Measurements from ENCODE around the gene MAP3K19. TPM values are rescaled to one million over a fixed set of nuclear protein-coding genes. Genes with fewer than 3 reads are reported as not detected.
A peak's percentile ranks its signal among the peaks of the same experiment; 100 is the strongest.

The MAP3K19 gene
- total RNA-seq, 1 experiment from 2014 or later, result not detected

DNA sequence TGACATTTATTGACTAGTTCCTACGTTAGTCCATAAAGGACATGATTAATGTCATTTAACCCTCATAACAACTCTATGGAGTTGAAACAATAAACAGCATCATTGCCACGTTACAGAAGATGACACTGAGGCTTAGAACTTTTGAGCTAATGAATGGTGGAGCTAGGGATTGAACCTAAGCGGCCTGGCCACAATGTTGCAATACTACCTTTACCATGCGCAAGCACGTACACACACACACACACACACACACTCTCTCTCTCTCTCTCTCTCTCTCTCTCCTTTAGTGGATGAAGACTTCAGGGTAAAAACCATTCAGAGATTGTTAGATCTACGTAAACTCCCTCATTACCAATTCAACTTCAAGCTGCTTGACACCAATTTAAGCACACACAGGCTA is 875 bp upstream of the MAP3K19 start (continued):
- TF ChIP-seq REST (IDR thresholded peaks at IDR 0.05; ENCODE audit: low read depth), result no peak

- Histone ChIP-seq H3K4me1 (ENCODE audit: control insufficient read depth in 1 of 2, insufficient read depth in 2 of 2, low read length in 2 of 2) (no peaks in the 10 kb centered on the region), H3K27me3 (ENCODE audit: insufficient read depth, low read length) (0 out of 2 replicates have a peak, but pooled peaks cover 5% of the 10 kb centered on the region), H3K79me2 (ENCODE audit: insufficient read depth, low read length) (no peaks in the 10 kb centered on the region), H3K36me3 (ENCODE audit: control insufficient read depth in 1 of 2, insufficient read depth in 2 of 2, low read length in 2 of 2) (no peaks in the 10 kb centered on the region), H3K9me2 (ENCODE audit: insufficient read depth) (no peaks in the 10 kb centered on the region), H4K20me1 (ENCODE audit: insufficient read depth) (no peaks in the 10 kb centered on the region), H3K9ac (ENCODE audit: low read length) (no peak overlapping the region), H2AFZ (ENCODE audit: low read depth, low read length, poor library complexity, severe bottlenecking) (no peak overlapping the region), H3K27ac (ENCODE audit: low read depth, low read length) (no peak overlapping the region), H3K4me3 (replicated peaks in 1 of 2; ENCODE audit: low read depth in 1 of 2, low read length in 2 of 2) (no peak overlapping the region), H3K4me2 (ENCODE audit: low read length) (no peak overlapping the region), H3K9me3 (ENCODE audit: control insufficient read depth in 1 of 2, insufficient read depth in 1 of 2, low read depth in 1 of 2, low read length in 2 of 2) (no peaks in the 10 kb centered on the region)
- BruUV-seq (replicated peaks), result no TSS peak
- POLR2A ChIA-PET, result no interaction called here
- ATAC-seq (0 out of 2 replicates have a peak, but pooled peaks have one; percentile 42), DNase-seq (ENCODE audit: low read depth, low spot score) (no peak)
- RAD21 ChIA-PET (ENCODE audit: low non-redundant PET in 1 of 2, low total read pairs in 2 of 2, uncharacterized antibody in 2 of 2, unreplicated experiment in 2 of 2), result no interaction called here
- intact Hi-C loops (cut with micrococcal nuclease), result no loop called here
- CTCF ChIA-PET, result interaction anchor here (0.7 kb wide), 1 partner anchor 14 kb away, joined by 3 read pairs; no protein-coding TSS in a partner anchor
- no peak for TF ChIP-seq FOSL1 (IDR thresholded peaks at IDR 0.05; ENCODE audit: low read depth)
- TF ChIP-seq ELF1 (IDR thresholded peaks at IDR 0.05; ENCODE audit: borderline replicate concordance, low read depth), result no peak
- no peak for TF ChIP-seq CBX3 (IDR thresholded peaks at IDR 0.05; ENCODE audit: low read depth)
- TF ChIP-seq CTCF (IDR thresholded peaks at IDR 0.05 in 2 of 3, conservative IDR thresholded peaks at IDR 0.05 in 1 of 3; ENCODE audit: borderline replicate concordance in 1 of 3, insufficient read depth in 1 of 3, low read depth in 2 of 3, low read length in 2 of 3), result peak in 2 of 3 experiments; percentile 69; a peak in 4 of 6 replicates
These were observed 3.9 kb downstream of the MAP3K19 start for GRCh38 chr2:135043345-135043744.

Data from HCT116 (cell line).